NCI-H526 (cell line): Measurements from ENCODE around the gene HPS6.
"Not testable (repeated sequence)": the region's sequence is repeated elsewhere in the genome, so short reads cannot be mapped to it uniquely, and the experiment has no call there.

ENCODE experiments used
- DNase-seq, 2 experiments: peaks; one replicate each; lab custom pipeline; 2025; lab: John Stamatoyannopoulos, UW

HPS6 gene

GRCh38 chr10:102064868-102065560 is at the start of gene HPS6:
TSS of gene HPS6 (plus strand) at chr10:102065349. CDS start at chr10:102065475, 126 bp downstream.
- peak; percentile 76 to 93 for DNase-seq

GRCh38 chr10:102016416-102016815 is 48.7 kb upstream of the HPS6 start:
- no peak for DNase-seq

GRCh38 chr10:102017295-102017694 is 47.9 kb upstream of the HPS6 start:
- no peak for DNase-seq

- DNase-seq: no peak
These were observed 44.2 kb upstream of the HPS6 start for GRCh38 chr10:102020938-102021337.

- no peak for DNase-seq
These were observed 40.4 kb upstream of the HPS6 start for GRCh38 chr10:102024799-102025198.

GRCh38 chr10:102027261-102027660 is 37.9 kb upstream of the HPS6 start:
- DNase-seq: no peak

- no peak for DNase-seq
These were observed 31.4 kb upstream of the HPS6 start for GRCh38 chr10:102033787-102034186.

- DNase-seq: not testable (repeated sequence)
These were observed 29.3 kb upstream of the HPS6 start for GRCh38 chr10:102035807-102036206.

GRCh38 chr10:102038410-102038809 is 26.7 kb upstream of the HPS6 start:
- DNase-seq: no peak

- DNase-seq: no peak
These were observed 24.7 kb upstream of the HPS6 start for GRCh38 chr10:102040305-102041050.

GRCh38 chr10:102045292-102045691 is 19.9 kb upstream of the HPS6 start:
- DNase-seq: no peak

- no peak for DNase-seq
These were observed 19.1 kb upstream of the HPS6 start for GRCh38 chr10:102046095-102046494.

GRCh38 chr10:102054881-102055646 is 10.1 kb upstream of the HPS6 start:
- DNase-seq: peak in 1 of 2 experiments; percentile 18

- peak; percentile 90 to 96 for DNase-seq
These were observed 9.3 kb upstream of the HPS6 start, which contains the start of gene ARMH3 for GRCh38 chr10:102055647-102056419. TSS of gene ARMH3 (minus strand) at chr10:102056173. CDS start at chr10:102040114, 16,059 bp downstream.

- no peak for DNase-seq
These were observed 5.2 kb upstream of the HPS6 start for GRCh38 chr10:102059987-102060386.

GRCh38 chr10:102064503-102064867 is 664 bp upstream of the HPS6 start:
- DNase-seq: no peak

GRCh38 chr10:102065561-102066398 is 631 bp downstream of the HPS6 start:
- peak in 1 of 2 experiments; percentile 42 for DNase-seq

GRCh38 chr10:102066399-102067088 is 1.4 kb downstream of the HPS6 start:
- DNase-seq: peak in 1 of 2 experiments; percentile 1

GRCh38 chr10:102067091-102067916 is 2.2 kb downstream of the HPS6 start:
- no peak for DNase-seq
